C4-2B (cell line): ENCODE data around the gene CHCHD4.
"Not testable (repeated sequence)": the region's sequence is repeated elsewhere in the genome, so short reads cannot be mapped to it uniquely, and the experiment has no call there.

ENCODE experiments used
- H3K27ac ChIP-seq: fragments of 450-650 bp; 2 replicates; pipeline ENCODE4 v1.5.1; 2017
- ZFX ChIP-seq: fragments of 450-650 bp; IDR thresholded peaks from 2 replicates; pipeline ENCODE4 v1.6.1; 2017
- TF ChIP-seq, protein P1 (sequence below): fragments of 450-650 bp; conservative IDR thresholded peaks from 2 replicates; pipeline ENCODE4 v1.5.1; 2017; ENCODE audit warnings: mild to moderate bottlenecking

The CHCHD4 gene

GRCh38 chr3:14124223-14124614 is 451 bp downstream of the CHCHD4 start:
- TF ChIP-seq ZFX: peak; percentile 90; the same call in 1 of the 2 replicates
- TF ChIP-seq, protein P1, sequence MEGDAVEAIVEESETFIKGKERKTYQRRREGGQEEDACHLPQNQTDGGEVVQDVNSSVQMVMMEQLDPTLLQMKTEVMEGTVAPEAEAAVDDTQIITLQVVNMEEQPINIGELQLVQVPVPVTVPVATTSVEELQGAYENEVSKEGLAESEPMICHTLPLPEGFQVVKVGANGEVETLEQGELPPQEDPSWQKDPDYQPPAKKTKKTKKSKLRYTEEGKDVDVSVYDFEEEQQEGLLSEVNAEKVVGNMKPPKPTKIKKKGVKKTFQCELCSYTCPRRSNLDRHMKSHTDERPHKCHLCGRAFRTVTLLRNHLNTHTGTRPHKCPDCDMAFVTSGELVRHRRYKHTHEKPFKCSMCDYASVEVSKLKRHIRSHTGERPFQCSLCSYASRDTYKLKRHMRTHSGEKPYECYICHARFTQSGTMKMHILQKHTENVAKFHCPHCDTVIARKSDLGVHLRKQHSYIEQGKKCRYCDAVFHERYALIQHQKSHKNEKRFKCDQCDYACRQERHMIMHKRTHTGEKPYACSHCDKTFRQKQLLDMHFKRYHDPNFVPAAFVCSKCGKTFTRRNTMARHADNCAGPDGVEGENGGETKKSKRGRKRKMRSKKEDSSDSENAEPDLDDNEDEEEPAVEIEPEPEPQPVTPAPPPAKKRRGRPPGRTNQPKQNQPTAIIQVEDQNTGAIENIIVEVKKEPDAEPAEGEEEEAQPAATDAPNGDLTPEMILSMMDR: no peak
- H3K27ac ChIP-seq: peak overlapping the region; percentile 98

- no peak for TF ChIP-seq ZFX
- TF ChIP-seq, protein P1: no peak
- H3K27ac ChIP-seq: peak overlapping the region; percentile 98
These were observed 1.1 kb downstream of the CHCHD4 start for GRCh38 chr3:14123308-14124222.

GRCh38 chr3:14122301-14122700 is 2.4 kb downstream of the CHCHD4 start:
- TF ChIP-seq, protein P1: no peak
- no peak for TF ChIP-seq ZFX
- H3K27ac ChIP-seq: peak overlapping the region; percentile 33

GRCh38 chr3:14121859-14122258 is 2.8 kb downstream of the CHCHD4 start:
- no peak overlapping the region for H3K27ac ChIP-seq
- TF ChIP-seq, protein P1: no peak
- no peak for TF ChIP-seq ZFX

- H3K27ac ChIP-seq: not testable (repeated sequence)
These were observed 3.7 kb downstream of the CHCHD4 start for GRCh38 chr3:14120921-14121448.

DNA sequence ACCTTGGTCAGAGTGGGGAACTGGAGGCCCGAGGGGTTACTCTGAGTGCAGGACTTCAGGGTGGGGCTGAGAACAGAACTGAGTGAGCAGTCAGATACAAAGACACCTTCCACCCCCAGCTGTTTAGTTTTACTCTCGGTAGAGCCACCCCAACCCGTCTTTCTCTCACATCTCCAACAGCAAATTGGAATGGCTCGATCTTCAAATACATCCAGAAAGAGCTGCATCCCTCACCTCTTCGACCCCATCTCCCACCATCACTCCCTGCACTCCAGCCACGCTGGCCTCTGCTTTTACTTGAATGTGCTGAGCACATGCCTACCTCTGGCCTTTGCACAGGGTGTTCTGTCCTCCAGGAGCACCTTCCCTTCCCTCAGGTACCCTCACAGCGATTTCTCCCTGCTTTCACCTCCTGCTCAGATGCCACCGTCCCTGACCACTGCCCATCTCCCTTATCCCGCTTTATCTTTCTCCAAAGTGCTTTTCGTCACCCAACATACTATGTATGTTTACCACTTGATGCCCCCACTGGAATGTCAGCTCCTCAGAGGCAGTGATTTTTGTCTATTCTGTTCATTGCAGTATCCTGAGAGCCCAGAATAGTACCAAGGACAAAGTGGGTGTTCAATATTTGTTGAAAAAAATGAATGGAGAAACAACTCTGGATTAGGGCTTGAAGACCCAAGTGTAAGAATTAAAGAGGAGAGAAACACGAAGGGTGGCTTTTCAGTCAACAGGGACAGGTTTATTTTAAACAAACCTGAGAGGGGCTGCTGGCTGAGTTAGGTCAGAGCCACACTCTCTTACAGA is 4.4 kb downstream of the CHCHD4 start:
- TF ChIP-seq, protein P1: no peak
- TF ChIP-seq ZFX: no peak
- peak overlapping the region; percentile 91 for H3K27ac ChIP-seq

GRCh38 chr3:14119651-14120050 is 5.0 kb downstream of the CHCHD4 start:
- TF ChIP-seq, protein P1: no peak
- TF ChIP-seq ZFX: no peak
- H3K27ac ChIP-seq: peak overlapping the region; percentile 91
